Heart right ventricle (tissue), 16 donors: ENCODE data around the gene UQCRFS1. TPM values are rescaled to one million over a fixed set of nuclear protein-coding genes. Genes with fewer than 3 reads are reported as not detected.

Experiments used
- ATAC-seq, 8 donors: fragments of 200-7000 bp; cut with Tn5 transposase; one replicate each; pipeline ENCODE4 v1.9.1; 2020; ENCODE audit warnings: mild to moderate bottlenecking in 8 of 8, moderate library complexity in 8 of 8, moderate number of reproducible peaks in 1 of 8
- DNase-seq, 2 donors: peaks; one replicate each; pipeline ENCODE4 v3.0.0-alpha.2; 2020
- H3K27ac ChIP-seq, 10 donors: fragments of 200-600 bp; sonication (generic) in 2 of 10; one replicate each; pipeline versions ENCODE4 v1.5.0 to v1.8.0; 2020 to 2022; ENCODE audit warnings: mild to moderate bottlenecking in 3 of 10
- H3K27me3 ChIP-seq, 7 donors: fragments of 200-600 bp; one replicate each; pipeline ENCODE4 v1.8.0; 2021 to 2022; ENCODE audit warnings: mild to moderate bottlenecking in 2 of 7
- H3K36me3 ChIP-seq, 9 donors: fragments of 200-600 bp; sonication (generic) in 1 of 9; one replicate each; pipeline versions ENCODE4 v1.5.0 to v1.8.0; 2020 to 2022; ENCODE audit warnings: mild to moderate bottlenecking in 2 of 9
- H3K4me1 ChIP-seq, 9 donors: fragments of 200-600 bp; sonication (generic) in 1 of 9; one replicate each; pipeline versions ENCODE4 v1.5.0 to v1.8.0; 2020 to 2022; ENCODE audit warnings: mild to moderate bottlenecking in 4 of 9
- H3K4me3 ChIP-seq, 10 donors: fragments of 200-600 bp; sonication (generic) in 2 of 10; one replicate each; pipeline versions ENCODE4 v1.5.0 to v1.8.0; 2020 to 2022; ENCODE audit warnings: mild to moderate bottlenecking in 7 of 10, moderate library complexity in 2 of 10
- H3K9me3 ChIP-seq, 11 donors: fragments of 200-600 bp in 10 of 11; sonication (generic) in 2 of 11; one replicate each; pipeline versions ENCODE4 v1.5.0 to v1.8.0; 2013 to 2022; ENCODE audit warnings: mild to moderate bottlenecking in 2 of 11, control low read depth in 1 of 11, moderate library complexity in 1 of 11
- WGBS, 2 donors: extraction: QIAGEN DNeasy Blood & Tissue Kit; methylation state at CpG; one replicate each; pipeline ENCODE4 v1.1.7; 2013; ENCODE audit warnings: inconsistent platforms in 1 of 2; 5-methylcytosine and 5-hydroxymethylcytosine counted together
- intact Hi-C, 10 donors: fragments of 100-400 bp; cut with DNase I; formaldehyde crosslinking; loops; one replicate each; pipeline versions ENCODE4 v1.11.1 to v1.14.2; 2022
- polyA plus RNA-seq, 2 donors: library from polyadenylated mRNA; stranded (reverse); fragments of 200-250 nt; gene quantifications; one replicate each; pipeline ENCODE4 v1.2.3, GENCODE V29; 2013
- total RNA-seq, 10 donors: library from RNA; stranded (reverse); fragmentation: NEBNext Ultra II Directional in 3 of 10; extraction: Animal tissue kit (Norgen Biotek cat#: 25700) in 3 of 10; gene quantifications; one replicate each; pipeline versions ENCODE4 v1.2.1 to v1.2.4, GENCODE V29; 2021 to 2023
- TF ChIP-seq, protein P1 (sequence below), 9 donors: fragments of 200-600 bp; sonication (generic) in 2 of 9; IDR thresholded peaks; one replicate each; pipeline versions ENCODE4 v1.5.0 to v1.8.0; 2021 to 2022; ENCODE audit warnings: antibody characterized with exemption in 9 of 9, mild to moderate bottlenecking in 5 of 9, moderate library complexity in 1 of 9
- donor health status: Arrhythmogenic right ventricular cardiomyopathy.
- donor health status: ischemic (EF 13 %, LVEDD 7.1; RV severe dilation, severe dysfunction).
- donor health status: healthy with polysubstance abuse.
- donor health status: DM: no; HTN: yes; CAD: no.
- donor health status: DM: no; HTN: no; CAD: no.
- donor health status: ischemic (EF 25% LVEDD 6.9; RV normal size, moderate dysfunction).
- donor health status: ischemic (EF 25% LVEDD 5.7; RV mildly dilated, moderate dysfunction).
- donor health status: healthy.
- donor health status: DM: yes; HTN: yes; CAD: no.
- donor health status: Ischemic cardiomyopathy.
- donor health status: ischemic (EF 35%, LVEDD 5.7; RV mildly dilated, moderate dysfunction).
- donor health status: nonischemic (EF 11% LVEDD 7.7; RV severe dilation, severe dysfunction).
- donor health status: DM: yes; HTN: yes; CAD: no.
- donor health status: PGD.
- donor health status: ischemic (EF 29% LVEDD 5.4; RV normal size, mild dysfunction).
- donor health status: nonischemic (EF 23%, LVEDD 6.1; RV moderate dilation, normal function).

The UQCRFS1 gene
- total and polyA plus RNA-seq, 12 donors: 18.7 to 200 (median 157) TPM

DNA sequence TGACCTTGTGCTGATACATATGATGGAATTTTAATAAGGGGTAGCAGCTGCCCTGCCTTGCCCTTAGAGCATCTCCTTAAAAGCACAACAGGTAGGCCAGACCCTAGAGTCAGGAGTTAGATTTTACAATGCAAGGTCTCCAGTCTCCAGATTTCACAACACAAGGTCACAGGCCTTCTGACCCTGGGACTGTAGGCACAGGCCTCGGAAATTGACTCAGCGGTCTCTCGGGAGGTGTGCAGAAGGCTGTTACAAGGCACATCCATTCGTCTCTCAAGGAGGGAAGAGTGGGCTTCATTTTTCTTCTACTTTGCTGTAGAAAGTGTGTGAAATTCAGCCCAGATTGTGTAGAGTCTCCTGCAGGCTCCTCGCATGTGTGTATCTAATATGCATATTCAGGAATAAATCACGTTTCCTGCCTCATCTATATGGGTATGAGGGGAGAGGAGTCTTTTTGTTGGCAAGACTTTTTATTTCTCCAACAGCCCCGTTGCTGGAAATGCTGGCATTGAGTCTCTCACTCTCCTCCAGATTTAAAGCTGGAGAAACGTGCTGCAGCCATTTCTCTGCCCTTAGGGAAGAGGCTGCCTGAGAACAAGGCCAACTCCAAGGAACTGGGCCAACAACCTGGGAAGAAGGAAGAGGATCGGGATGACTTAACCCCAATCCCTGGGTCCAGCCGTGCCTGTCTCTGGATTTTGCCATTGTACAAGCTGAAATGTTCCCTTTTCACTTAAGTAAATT lies 24.5 kb downstream of the UQCRFS1 start:
- TF ChIP-seq, protein P1, sequence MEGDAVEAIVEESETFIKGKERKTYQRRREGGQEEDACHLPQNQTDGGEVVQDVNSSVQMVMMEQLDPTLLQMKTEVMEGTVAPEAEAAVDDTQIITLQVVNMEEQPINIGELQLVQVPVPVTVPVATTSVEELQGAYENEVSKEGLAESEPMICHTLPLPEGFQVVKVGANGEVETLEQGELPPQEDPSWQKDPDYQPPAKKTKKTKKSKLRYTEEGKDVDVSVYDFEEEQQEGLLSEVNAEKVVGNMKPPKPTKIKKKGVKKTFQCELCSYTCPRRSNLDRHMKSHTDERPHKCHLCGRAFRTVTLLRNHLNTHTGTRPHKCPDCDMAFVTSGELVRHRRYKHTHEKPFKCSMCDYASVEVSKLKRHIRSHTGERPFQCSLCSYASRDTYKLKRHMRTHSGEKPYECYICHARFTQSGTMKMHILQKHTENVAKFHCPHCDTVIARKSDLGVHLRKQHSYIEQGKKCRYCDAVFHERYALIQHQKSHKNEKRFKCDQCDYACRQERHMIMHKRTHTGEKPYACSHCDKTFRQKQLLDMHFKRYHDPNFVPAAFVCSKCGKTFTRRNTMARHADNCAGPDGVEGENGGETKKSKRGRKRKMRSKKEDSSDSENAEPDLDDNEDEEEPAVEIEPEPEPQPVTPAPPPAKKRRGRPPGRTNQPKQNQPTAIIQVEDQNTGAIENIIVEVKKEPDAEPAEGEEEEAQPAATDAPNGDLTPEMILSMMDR (IDR thresholded peaks at IDR 0.05): no peak
- ATAC-seq (peak in 1 of 8 donors; percentile 67), DNase-seq (no peak)
- intact Hi-C loops: no loop called here
- no peaks in the 10 kb centered on the region for H3K9me3 ChIP-seq
- WGBS, 2 donors: 61 to 68% methylated on average over 10 of the region's 10 CpGs
- no peak overlapping the region for H3K27ac ChIP-seq
- no peaks in the 10 kb centered on the region for H3K36me3 ChIP-seq
- H3K4me3 ChIP-seq: no peak overlapping the region
- no peaks in the 10 kb centered on the region for H3K4me1 ChIP-seq
- H3K27me3 ChIP-seq: peaks cover 0 to 24% (median 0%) of the 10 kb centered on the region in 7 donors

DNA sequence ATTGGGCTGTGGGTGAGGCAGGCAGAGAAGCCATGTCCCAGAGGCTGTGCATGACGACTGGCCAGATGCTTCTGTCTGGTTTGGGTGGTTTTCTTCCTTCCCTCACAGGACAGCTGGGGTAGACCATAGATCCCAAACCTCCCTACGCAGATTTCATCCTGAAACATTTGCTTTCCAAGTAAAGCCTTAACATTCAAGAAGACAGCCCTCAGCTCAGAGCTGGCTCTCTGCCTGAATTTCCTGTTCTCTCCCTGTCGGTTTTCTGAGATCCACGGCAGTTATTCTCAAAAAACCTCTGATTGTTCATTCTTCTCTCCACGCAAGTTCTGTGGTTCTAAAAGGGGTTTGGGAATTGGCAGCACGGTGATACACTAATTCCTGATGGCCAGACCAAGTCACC lies 25.3 kb downstream of the UQCRFS1 start:
- no peak overlapping the region for H3K27ac ChIP-seq
- H3K27me3 ChIP-seq: peaks cover 0 to 24% (median 0%) of the 10 kb centered on the region in 7 donors
- intact Hi-C loops: no loop called here
- DNase-seq: no peak
- TF ChIP-seq, protein P1 (IDR thresholded peaks at IDR 0.05): no peak
- no peaks in the 10 kb centered on the region for H3K4me1 ChIP-seq
- WGBS, 2 donors: 59 to 63% methylated on average over 6 of the region's 6 CpGs
- H3K9me3 ChIP-seq: no peaks in the 10 kb centered on the region
- no peak overlapping the region for H3K4me3 ChIP-seq
- H3K36me3 ChIP-seq: no peaks in the 10 kb centered on the region
- ATAC-seq: no peak

DNA sequence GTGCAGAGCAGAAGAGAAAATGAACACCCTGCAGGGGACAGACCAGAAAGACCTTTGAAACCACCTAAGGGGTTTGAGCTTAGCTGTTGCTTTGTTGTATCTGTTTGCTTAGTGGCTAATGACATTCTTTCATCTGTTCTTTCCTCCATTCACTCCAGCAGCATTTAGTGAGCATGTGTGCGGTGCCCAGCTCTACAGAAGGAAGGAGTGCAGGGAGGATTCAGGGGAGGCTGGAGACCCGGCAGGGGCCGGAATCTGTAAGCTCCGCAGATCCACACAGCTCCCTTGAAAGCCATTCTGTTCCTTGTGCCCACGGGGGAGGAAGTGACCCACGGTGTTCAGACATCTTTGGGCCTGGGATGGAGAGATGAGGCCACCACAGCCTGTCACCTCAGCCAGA lies 27.5 kb downstream of the UQCRFS1 start:
- Histone ChIP-seq H3K4me1 (no peaks in the 10 kb centered on the region), H3K27ac (no peak overlapping the region), H3K4me3 (no peak overlapping the region), H3K36me3 (no peaks in the 10 kb centered on the region), H3K27me3 (peaks cover 0 to 25% (median 0%) of the 10 kb centered on the region in 7 donors), H3K9me3 (no peaks in the 10 kb centered on the region)
- ATAC-seq (no peak), DNase-seq (no peak)
- TF ChIP-seq, protein P1 (IDR thresholded peaks at IDR 0.05): no peak
- intact Hi-C loops: no loop called here
- 66 to 76% methylated on average over 6 of the region's 6 CpGs for WGBS, 2 donors

DNA sequence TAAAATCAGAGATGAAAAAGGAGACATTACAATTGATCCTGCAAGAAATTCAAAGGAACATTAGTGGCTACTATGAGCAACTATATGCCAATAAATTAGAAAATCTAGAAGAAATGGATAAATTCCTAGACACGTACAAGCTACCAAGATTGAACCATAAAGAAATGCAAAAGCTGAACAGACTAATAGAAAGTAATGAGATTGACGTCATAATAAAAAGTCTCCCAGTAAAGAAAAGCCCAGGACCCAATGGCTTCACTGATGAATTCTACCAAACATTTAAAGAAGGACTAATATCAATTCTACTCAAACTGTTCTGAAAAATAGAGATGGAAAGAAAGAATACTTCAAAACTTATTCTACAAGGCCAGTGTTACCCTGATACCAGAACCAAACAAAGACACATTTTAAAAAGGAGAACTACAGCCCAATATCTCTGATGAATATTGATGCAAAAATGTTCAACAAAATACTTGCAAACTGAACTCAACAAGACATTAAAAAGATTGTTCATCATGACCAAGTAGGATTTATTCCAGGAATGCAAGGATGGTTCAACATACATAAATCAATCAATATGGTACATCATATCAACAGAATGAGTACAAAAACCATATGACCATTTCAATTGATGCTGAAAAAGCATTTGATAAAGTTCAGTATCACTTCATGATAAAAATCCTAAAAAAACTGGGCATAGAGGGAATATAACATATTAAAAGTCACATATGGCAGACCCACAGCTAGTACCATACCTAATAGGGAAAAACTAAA lies 35.8 kb downstream of the UQCRFS1 start:
- Histone ChIP-seq H3K9me3 (peaks cover 0 to 72% (median 39%) of the 10 kb centered on the region in 11 donors), H3K27ac (no peak overlapping the region), H3K4me1 (no peaks in the 10 kb centered on the region), H3K36me3 (no peaks in the 10 kb centered on the region), H3K27me3 (peaks cover 0 to 3% (median 0%) of the 10 kb centered on the region in 7 donors), H3K4me3 (no peak overlapping the region)
- TF ChIP-seq, protein P1 (IDR thresholded peaks at IDR 0.05): no peak
- intact Hi-C loops: no loop called here
- DNase-seq: no peak
- ATAC-seq: no peak
- WGBS, 2 donors: 70 to 76% methylated on average over 2 of the region's 2 CpGs
